Ectodermal cell (in vitro differentiated cells): ENCODE results near the gene PERM1.
"Not testable (repeated sequence)": the region's sequence is repeated elsewhere in the genome, so short reads cannot be mapped to it uniquely, and the experiment has no call there.

Experiments
- H3K27ac ChIP-seq: 2 replicates; pipeline ENCODE4 v1.7.0; 2013; ENCODE audit warnings: mild to moderate bottlenecking, low read depth, low read length; ENCODE audit not compliant: insufficient read depth, poor library complexity, severe bottlenecking
- H3K27me3 ChIP-seq: 2 replicates; pipeline ENCODE4 v1.7.0; 2013; ENCODE audit warnings: mild to moderate bottlenecking, low read length; ENCODE audit not compliant: insufficient read depth, control insufficient read depth, poor library complexity, severe bottlenecking
- H3K36me3 ChIP-seq: one replicate; pipeline ENCODE4 v1.7.0; 2013; ENCODE audit warnings: low read length; ENCODE audit not compliant: control insufficient read depth, insufficient read depth
- H3K4me1 ChIP-seq: one replicate; pipeline ENCODE4 v1.7.0; 2013; ENCODE audit warnings: low read length; ENCODE audit not compliant: control insufficient read depth, insufficient read depth
- H3K4me3 ChIP-seq: 2 replicates; pipeline ENCODE4 v1.7.0; 2013; ENCODE audit warnings: low read depth, low read length, control low read depth; ENCODE audit not compliant: insufficient read depth
- H3K9me3 ChIP-seq: 2 replicates; pipeline ENCODE4 v1.7.0; 2013; ENCODE audit warnings: mild to moderate bottlenecking, low read length, moderate library complexity; ENCODE audit not compliant: control insufficient read depth
- WGBS, 2 experiments: methylation state at CpG; one replicate each; pipeline ENCODE4 v1.1.7; 2013; ENCODE audit warnings: missing lambda C conversion rate in 2 of 2; 5-methylcytosine and 5-hydroxymethylcytosine counted together

The PERM1 gene

DNA sequence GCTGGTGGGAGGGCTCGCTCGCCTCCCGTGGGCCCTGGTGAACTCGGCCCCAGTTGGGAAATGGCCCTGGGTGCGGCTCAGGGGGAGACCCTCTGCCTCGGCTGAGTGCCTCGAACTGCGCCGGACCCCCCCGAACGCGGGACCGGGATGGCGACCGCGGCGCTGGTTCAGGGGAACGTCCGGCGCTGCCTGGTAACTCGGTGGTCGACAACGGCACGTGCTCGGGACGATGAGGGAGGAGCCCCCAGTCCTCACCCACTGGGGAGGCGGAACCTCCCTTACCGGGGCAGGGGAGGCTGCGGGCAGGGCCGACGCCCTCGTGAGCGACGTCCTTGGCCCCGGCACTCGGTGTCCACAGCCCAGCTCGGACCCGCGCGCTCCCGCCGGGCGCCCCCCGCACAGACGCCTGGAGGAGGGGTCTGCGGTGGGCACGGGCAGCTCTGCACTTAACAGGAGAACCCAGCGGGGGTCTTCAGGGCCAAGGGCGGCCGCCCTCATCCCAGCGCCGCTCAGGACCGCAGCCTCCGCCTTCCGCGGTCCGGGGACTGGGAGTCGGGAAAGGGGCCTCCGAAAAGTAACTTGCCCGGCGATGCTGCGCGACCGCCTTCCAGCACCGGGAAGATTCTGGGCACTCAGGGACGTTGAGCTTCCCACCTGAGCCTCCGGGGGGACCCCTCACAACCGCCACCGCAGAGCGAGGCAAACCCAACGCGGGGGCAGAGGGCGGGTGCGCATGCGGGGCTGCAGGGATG is 16.3 kb upstream of the PERM1 start:
- WGBS, 2 experiments: 13 to 14% methylated on average over 75 of the region's 75 CpGs
- Histone ChIP-seq H3K4me1 (peaks cover 11% of the 10 kb centered on the region), H3K9me3 (no peaks in the 10 kb centered on the region), H3K4me3 (peak overlapping the region; percentile 71), H3K36me3 (no peaks in the 10 kb centered on the region), H3K27me3 (peaks cover 81% of the 10 kb centered on the region), H3K27ac (no peak overlapping the region)

DNA sequence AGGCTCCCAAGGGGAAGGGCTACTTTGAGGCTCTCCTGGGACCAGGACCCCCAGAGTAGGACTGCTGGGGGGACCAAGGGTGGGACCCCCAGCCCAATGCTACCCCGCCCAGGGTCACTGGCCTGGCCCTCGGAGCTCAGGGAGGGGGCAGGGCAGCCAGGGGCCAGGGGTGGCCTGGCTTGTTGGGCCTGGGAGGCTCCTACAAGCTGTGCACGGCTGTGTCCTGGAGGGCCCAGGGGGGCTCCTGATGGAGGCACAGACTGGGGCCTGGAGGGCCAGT is 15.8 kb upstream of the PERM1 start:
- Histone ChIP-seq H3K9me3 (no peaks in the 10 kb centered on the region), H3K4me3 (peak overlapping the region; percentile 71), H3K36me3 (no peaks in the 10 kb centered on the region), H3K4me1 (peaks cover 10% of the 10 kb centered on the region), H3K27ac (no peak overlapping the region), H3K27me3 (peaks cover 78% of the 10 kb centered on the region)
- 60 to 65% methylated on average over 3 of the region's 3 CpGs for WGBS, 2 experiments

DNA sequence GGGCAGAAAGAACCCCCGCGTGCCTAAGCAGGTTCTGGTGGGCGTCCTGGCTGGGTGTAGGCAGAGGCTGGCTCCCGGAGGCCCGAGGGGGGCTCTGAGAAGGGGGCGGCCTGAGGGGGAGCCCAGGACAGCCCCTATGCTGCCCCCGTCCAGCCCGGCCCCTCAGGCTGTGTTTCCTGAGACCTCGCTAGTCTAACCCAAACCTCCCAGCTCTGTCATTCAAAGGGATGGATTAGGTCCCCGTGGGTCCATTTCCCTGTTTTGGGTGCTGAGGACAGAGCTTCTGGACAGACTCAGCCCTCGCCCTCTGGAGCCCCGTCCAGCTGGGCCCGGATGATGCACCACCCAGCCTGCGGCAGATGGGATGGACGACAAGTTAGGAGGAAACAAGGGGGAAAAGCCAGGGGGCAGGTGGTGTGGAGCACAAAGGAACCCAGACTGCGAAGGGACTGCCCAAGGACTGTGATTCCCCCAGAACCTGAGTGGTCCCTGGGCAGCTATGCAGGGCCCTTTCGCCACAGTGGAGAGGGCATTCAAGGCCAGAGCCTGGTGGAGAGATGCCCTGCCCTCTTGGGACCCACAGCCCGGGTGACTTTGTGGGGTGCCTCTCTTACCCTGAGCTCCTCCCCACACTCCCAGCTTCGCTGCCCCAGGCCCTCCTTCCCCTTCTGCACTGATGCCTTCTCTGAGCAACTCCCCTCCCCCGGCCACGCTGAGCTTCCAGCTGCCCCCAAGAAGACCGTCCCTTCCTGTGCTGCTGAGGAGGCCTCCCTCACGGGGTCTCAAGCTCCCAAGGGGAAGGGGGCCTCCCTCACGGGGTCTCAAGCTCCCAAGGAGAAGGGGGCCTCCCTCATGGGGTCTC is 15.2 kb upstream of the PERM1 start:
- H3K27ac ChIP-seq: no peak overlapping the region
- H3K4me3 ChIP-seq: peak overlapping the region; percentile 71
- no peaks in the 10 kb centered on the region for H3K9me3 ChIP-seq
- H3K27me3 ChIP-seq: peaks cover 74% of the 10 kb centered on the region
- H3K36me3 ChIP-seq: no peaks in the 10 kb centered on the region
- peaks cover 10% of the 10 kb centered on the region for H3K4me1 ChIP-seq
- 59 to 60% methylated on average over 24 of the region's 24 CpGs for WGBS, 2 experiments

DNA sequence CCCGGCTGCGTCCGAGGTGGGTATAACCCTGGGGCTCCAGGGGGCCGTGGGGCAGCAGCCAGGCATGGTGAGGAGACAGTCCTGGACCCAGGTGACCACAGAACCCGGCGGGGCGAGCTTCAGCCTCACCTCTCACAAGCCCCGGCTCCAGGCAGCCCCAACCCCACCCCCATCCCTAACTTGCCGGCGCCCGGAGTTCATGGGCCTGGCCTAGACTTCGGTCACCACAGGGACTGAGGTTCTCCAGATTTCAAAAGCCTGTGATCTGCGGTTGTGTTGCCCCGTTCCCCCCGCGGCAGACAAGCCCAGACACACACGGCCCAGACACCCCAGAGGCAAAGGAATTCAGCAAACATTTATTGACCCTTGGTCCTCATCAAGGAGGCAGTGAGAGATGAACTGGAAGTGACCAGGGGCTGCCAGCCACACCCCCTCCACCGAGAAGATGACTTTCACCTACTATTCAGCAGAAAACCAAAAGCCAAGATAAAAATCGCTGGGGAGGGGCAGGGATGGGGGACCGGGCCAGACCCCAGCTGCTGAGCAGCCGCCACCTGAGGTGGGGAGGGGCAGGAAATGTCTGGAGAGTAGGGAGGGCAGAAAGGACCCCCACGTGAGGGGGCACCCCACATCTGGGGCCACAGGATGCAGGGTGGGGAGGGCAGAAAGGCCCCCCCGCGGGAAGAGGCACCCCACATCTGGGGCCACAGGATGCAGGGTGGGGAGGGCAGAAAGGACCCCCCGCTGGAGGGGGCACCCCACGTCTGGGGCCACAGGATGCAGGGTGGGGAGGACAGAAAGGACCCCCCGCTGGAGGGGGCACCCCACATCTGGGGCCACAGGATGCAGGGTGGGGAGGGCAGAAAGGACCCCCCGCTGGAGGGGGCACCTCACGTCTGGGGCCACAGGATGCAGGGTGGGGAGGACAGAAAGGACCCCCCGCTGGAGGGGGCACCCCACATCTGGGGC is 14.1 kb upstream of the PERM1 start:
- Histone ChIP-seq H3K27me3 (peaks cover 66% of the 10 kb centered on the region), H3K4me1 (peaks cover 10% of the 10 kb centered on the region), H3K36me3 (no peaks in the 10 kb centered on the region), H3K4me3 (no peak overlapping the region), H3K27ac (no peak overlapping the region), H3K9me3 (no peaks in the 10 kb centered on the region)
- 67 to 72% methylated on average over 26 to 28 of the region's 30 CpGs for WGBS, 2 experiments

DNA sequence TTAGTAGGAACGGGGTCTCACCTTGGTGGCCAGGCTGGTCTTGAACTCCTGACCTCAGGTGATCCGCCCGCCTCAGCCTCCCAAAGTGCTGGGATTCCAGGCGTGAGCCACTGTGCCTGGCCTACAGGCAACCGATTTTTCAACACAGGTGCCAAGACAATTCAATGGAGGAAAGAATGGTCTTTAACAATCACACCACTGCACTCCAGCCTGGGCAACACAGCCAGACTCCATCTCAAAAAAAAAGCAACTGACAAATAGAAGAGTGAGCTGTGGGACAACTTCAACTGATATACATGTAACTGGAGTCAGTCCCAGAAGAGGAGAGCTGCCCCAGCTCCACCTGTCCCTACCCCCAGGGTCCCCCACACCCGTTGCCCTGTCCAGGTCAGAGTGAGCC is 12.7 kb upstream of the PERM1 start:
- not testable (repeated sequence) for H3K27ac ChIP-seq, H3K4me1 ChIP-seq, H3K9me3 ChIP-seq, H3K4me3 ChIP-seq, H3K36me3 ChIP-seq
- WGBS, 2 experiments: 88 to 93% methylated on average over 6 of the region's 6 CpGs
- H3K27me3 ChIP-seq: peaks cover 60% of the 10 kb centered on the region

DNA sequence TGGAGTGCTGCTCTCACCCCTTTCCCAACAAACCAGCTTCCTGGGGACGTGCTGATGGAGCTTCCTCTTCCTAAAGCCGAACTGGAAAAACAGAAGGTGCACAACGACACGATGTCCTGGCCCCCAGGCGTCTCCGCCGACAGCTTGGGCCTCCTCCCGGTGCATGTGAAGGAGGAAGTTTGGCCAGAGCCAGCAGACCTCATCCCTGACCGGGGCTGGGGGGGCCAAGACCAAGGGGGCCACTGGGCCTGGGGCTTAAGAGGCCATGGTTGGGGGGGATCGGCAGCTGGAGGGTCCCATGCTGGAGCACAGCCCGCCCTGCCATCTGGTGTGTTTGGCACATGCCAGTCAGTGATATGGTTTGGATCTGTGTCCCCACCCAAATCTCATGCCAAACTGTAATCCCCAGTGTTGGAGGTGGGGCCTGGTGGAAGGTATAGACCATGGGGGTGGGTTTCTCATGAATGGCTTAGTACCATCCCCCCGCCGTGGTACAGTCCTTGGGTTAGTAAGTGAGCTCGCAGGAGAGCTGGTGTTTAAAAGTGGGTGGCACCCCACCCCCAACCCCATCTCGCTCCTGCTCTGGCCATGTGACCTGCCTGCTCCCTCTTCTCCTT is 11.6 kb upstream of the PERM1 start:
- Histone ChIP-seq H3K4me3 (no peak overlapping the region), H3K27me3 (peaks cover 58% of the 10 kb centered on the region)
- WGBS, 2 experiments: 79 to 81% methylated on average over 15 of the region's 15 CpGs

DNA sequence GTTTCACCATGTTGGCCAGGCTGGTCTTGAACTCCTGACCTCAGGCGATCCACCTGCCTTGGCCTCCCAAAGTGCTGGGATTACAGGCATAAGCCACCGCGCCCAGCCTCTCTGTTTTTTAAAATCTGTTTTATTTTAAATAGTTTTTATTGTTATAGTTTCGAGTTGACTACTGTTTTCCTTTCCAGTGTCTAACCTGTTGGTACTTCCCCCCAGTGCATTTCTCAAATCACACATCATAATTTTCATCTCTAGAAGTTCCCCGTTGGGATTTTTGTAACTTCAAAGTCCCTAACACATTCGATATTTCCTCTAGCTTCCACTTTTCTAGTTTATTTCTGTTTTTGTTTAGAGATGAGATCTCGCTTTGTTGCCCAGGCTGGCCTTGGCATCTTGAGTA is 10.5 kb upstream of the PERM1 start:
- no peaks in the 10 kb centered on the region for H3K9me3 ChIP-seq
- 91 to 95% methylated on average over 6 of the region's 7 CpGs for WGBS, 2 experiments
- no peak overlapping the region for H3K4me3 ChIP-seq
- peaks cover 48% of the 10 kb centered on the region for H3K27me3 ChIP-seq
- no peak overlapping the region for H3K27ac ChIP-seq
- no peaks in the 10 kb centered on the region for H3K36me3 ChIP-seq
- H3K4me1 ChIP-seq: peaks cover 4% of the 10 kb centered on the region

More for the DNA sequence above, 11.6 kb upstream of the PERM1 start:
- Histone ChIP-seq H3K9me3 (no peaks in the 10 kb centered on the region), H3K36me3 (no peaks in the 10 kb centered on the region), H3K27ac (no peak overlapping the region), H3K4me1 (peaks cover 10% of the 10 kb centered on the region)

DNA sequence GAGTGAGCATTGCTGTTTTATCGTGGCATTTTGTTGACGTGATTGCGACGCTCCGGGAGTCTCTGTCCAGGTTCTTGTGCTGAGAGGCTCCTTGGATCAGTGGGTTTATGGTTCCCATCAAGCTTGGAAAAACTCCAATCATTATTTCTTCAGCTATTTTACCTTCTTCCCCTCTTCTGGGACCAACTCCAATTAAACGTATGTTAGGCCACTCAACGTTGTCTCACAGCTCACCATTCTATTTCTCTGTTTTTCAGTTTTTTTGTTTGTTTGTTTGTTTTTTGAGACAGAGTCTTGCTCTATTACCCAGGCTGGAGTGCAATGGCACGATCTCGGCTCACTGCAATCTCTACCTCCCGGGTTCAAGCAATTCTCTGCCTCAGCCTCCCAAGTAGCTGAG is 10.0 kb upstream of the PERM1 start:
- Histone ChIP-seq H3K9me3 (no peaks in the 10 kb centered on the region), H3K36me3 (no peaks in the 10 kb centered on the region), H3K4me1 (no peaks in the 10 kb centered on the region), H3K4me3 (no peak overlapping the region), H3K27me3 (peaks cover 44% of the 10 kb centered on the region), H3K27ac (no peak overlapping the region)
- 86 to 90% methylated on average over 10 of the region's 10 CpGs for WGBS, 2 experiments

DNA sequence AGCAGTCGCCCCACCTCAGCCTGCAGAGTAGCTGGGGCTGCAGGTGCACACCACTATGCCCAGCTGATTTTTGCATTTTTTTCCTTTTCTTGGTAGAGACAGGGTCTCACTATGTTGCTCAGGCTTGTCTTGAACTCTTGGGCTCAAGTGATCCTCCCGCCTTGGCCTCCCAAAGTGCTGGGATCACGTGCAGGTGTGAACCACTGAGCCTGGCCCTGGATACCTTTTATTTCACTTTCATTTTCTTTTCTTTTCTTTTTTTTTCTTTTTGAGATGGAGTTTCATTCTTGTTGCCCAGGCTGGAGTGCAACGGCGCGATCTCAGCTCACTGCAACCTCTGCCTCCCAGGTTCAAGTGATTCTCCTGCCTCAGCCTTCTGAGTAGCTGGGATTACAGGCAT is 9.4 kb upstream of the PERM1 start:
- H3K27me3 ChIP-seq: peaks cover 44% of the 10 kb centered on the region
- not testable (repeated sequence) for H3K36me3 ChIP-seq, H3K4me3 ChIP-seq, H3K27ac ChIP-seq, H3K4me1 ChIP-seq, H3K9me3 ChIP-seq
- 92% methylated on average over 6 of the region's 6 CpGs for WGBS, 2 experiments
